Omental fat pad (tissue), 4 donors: ENCODE results near the gene CEMIP2. TPM values are rescaled to one million over a fixed set of nuclear protein-coding genes. Genes with fewer than 3 reads are reported as not detected.

Experiments
- ATAC-seq: fragments of 150-250 bp; one replicate; pipeline ENCODE4 v1.9.1; 2016; ENCODE audit warnings: mild to moderate bottlenecking, moderate library complexity; ENCODE audit not compliant: low FRiP score
- DNase-seq: peaks from one replicate; pipeline ENCODE4 v3.0.0-alpha.2; 2019; ENCODE audit warnings: low spot score
- CTCF ChIP-seq, 3 donors: fragments of 450-650 bp; IDR thresholded peaks; one replicate each; pipeline ENCODE4 v1.5.1; 2016 to 2017; ENCODE audit warnings: antibody characterized with exemption in 3 of 3, mild to moderate bottlenecking in 3 of 3, moderate library complexity in 2 of 3
- total RNA-seq, 4 donors: library from RNA; depleted of rRNA; stranded (reverse); fragments of >200 nt; gene quantifications; one replicate each; pipeline ENCODE4 v1.1.0, GENCODE V29; 2016

CEMIP2 gene
- total RNA-seq, 4 donors from 2014 or later = 67.1 to 496 (median 126) TPM

- ATAC-seq (no peak), DNase-seq (no peak)
- no peak for TF ChIP-seq CTCF (IDR thresholded peaks at IDR 0.05)
Observed at GRCh38 chr9:71770170-71770569, 1.9 kb upstream of the CEMIP2 start.

GRCh38 chr9:71769175-71770161 lies 1.2 kb upstream of the CEMIP2 start:
- no peak for TF ChIP-seq CTCF (IDR thresholded peaks at IDR 0.05)
- peak; percentile 52 for DNase-seq
- ATAC-seq = peak; percentile 67

- DNase-seq = no peak
- ATAC-seq = no peak
- TF ChIP-seq CTCF (IDR thresholded peaks at IDR 0.05) = no peak
Observed at GRCh38 chr9:71767776-71768321, 464 bp downstream of the CEMIP2 start.

GRCh38 chr9:71767163-71767775 lies 1.0 kb downstream of the CEMIP2 start:
- no peak for DNase-seq
- no peak for ATAC-seq
- no peak for TF ChIP-seq CTCF (IDR thresholded peaks at IDR 0.05)

GRCh38 chr9:71766663-71767062 lies 1.6 kb downstream of the CEMIP2 start:
- no peak for DNase-seq
- TF ChIP-seq CTCF (IDR thresholded peaks at IDR 0.05) = no peak

GRCh38 chr9:71765693-71766092 lies 2.6 kb downstream of the CEMIP2 start:
- ATAC-seq (no peak), DNase-seq (no peak)
- no peak for TF ChIP-seq CTCF (IDR thresholded peaks at IDR 0.05)

More at GRCh38 chr9:71766663-71767062, 1.6 kb downstream of the CEMIP2 start:
- ATAC-seq = no peak
